Measurements from ENCODE around the gene MB21D2.

DNA sequence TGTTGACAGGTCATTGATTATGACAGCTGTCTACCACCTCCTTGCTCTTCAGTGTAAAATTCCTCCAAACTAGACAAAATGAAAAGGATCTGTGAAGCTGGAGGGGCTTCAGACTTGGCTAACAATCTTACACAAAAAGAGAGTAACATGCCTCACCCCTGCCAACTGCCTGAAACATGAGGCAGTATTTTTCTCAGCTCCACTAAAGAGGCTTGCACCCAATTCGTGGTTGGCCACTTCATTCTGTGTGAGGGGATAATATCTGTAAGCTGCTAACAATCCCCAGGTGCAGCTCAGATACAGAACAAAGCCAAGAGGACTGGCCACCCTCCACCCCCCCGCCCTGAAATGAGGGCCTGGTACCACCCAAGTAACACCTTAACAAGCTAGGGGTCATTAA, 2.8 kb downstream of the MB21D2 start:
- no peak for TF ChIP-seq CTCF (tag by site-specific recombination; IDR thresholded peaks at IDR 0.05)
- TF ChIP-seq, protein P1, sequence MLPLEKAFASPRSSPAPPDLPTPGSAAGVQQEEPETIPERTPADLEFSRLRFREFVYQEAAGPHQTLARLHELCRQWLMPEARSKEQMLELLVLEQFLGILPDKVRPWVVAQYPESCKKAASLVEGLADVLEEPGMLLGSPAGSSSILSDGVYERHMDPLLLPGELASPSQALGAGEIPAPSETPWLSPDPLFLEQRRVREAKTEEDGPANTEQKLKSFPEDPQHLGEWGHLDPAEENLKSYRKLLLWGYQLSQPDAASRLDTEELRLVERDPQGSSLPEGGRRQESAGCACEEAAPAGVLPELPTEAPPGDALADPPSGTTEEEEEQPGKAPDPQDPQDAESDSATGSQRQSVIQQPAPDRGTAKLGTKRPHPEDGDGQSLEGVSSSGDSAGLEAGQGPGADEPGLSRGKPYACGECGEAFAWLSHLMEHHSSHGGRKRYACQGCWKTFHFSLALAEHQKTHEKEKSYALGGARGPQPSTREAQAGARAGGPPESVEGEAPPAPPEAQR (tag by site-specific recombination; IDR thresholded peaks at IDR 0.05), result no peak
- no peak for TF ChIP-seq ZNF701 (tag by site-specific recombination; IDR thresholded peaks at IDR 0.05)

Data from HEK293 (cell line).